HepG2 (cell line): Measurements from ENCODE around the gene COL8A2. TPM values are rescaled to one million over a fixed set of nuclear protein-coding genes. Genes with fewer than 3 reads are reported as not detected.

ENCODE experiments used
- ATF5 ChIP-seq: sonication (generic); formaldehyde crosslinking; IDR thresholded peaks from 2 replicates; pipeline ENCODE4 v1.4.0; 2020; ENCODE audit warnings: mild to moderate bottlenecking, low read depth, missing genetic modification reagents
- CHD4 ChIP-seq: fragments of 200-600 bp; sonication (generic); IDR thresholded peaks from 2 replicates; pipeline ENCODE4 v1.7.0; 2017; ENCODE audit warnings: mild to moderate bottlenecking, low read length, borderline replicate concordance
- CSRNP1 ChIP-seq: sonication (generic); formaldehyde crosslinking; IDR thresholded peaks from 2 replicates; pipeline ENCODE4 v1.8.1; 2023; ENCODE audit warnings: mild to moderate bottlenecking, missing genetic modification reagents
- FOSL2 ChIP-seq: sonication (generic); formaldehyde crosslinking; IDR thresholded peaks from 2 replicates; pipeline ENCODE4 v1.4.0; 2020; ENCODE audit warnings: missing genetic modification reagents
- NR2C2 ChIP-seq: sonication (generic); formaldehyde crosslinking; IDR thresholded peaks from 2 replicates; pipeline ENCODE4 v1.4.0; 2020; ENCODE audit warnings: missing genetic modification reagents, mild to moderate bottlenecking, moderate library complexity, borderline replicate concordance
- SMAD1 ChIP-seq: sonication (generic); formaldehyde crosslinking; IDR thresholded peaks from 2 replicates; pipeline ENCODE4 v1.4.0; 2020; ENCODE audit warnings: missing genetic modification reagents, low read depth, mild to moderate bottlenecking, borderline replicate concordance
- SMYD3 ChIP-seq: sonication (generic); formaldehyde crosslinking; IDR thresholded peaks from 2 replicates; pipeline ENCODE4 v1.8.1; 2023; ENCODE audit warnings: mild to moderate bottlenecking, missing genetic modification reagents
- TOE1 ChIP-seq: sonication (generic); formaldehyde crosslinking; IDR thresholded peaks from 2 replicates; pipeline ENCODE4 v1.4.0; 2020; ENCODE audit warnings: mild to moderate bottlenecking, missing genetic modification reagents
- ZNF260 ChIP-seq: sonication (generic); formaldehyde crosslinking; IDR thresholded peaks from 2 replicates; pipeline ENCODE4 v1.4.0; 2020; ENCODE audit warnings: missing genetic modification reagents, low read depth, mild to moderate bottlenecking, borderline replicate concordance
- polyA plus RNA-seq, 8 experiments: library from polyadenylated mRNA; depleted of rRNA in 3 of 8; stranded (reverse) in 7 of 8; unstranded in 1 of 8; fragments of >200 nt; fragmentation: Illumina TruSeq in 4 of 8; extraction: Trizol in 4 of 8; gene quantifications; 2 replicates each; pipeline versions ENCODE4 v1.2.1 to v1.2.3, GENCODE V29; 2011 to 2016; ENCODE audit warnings: low read depth in 4 of 8, missing spikeins in 1 of 8, mixed read lengths in 1 of 8; ENCODE audit not compliant: insufficient read depth in 1 of 8
- total RNA-seq, 5 experiments: library from RNA; depleted of rRNA; stranded (reverse); fragments of >200 nt; fragmentation: Illumina TruSeq; extraction: Trizol; gene quantifications; 2 replicates each; pipeline ENCODE4 v1.2.3, GENCODE V29; 2016; ENCODE audit warnings: low read depth in 1 of 5
- TF ChIP-seq, protein P1 (sequence below): sonication (generic); formaldehyde crosslinking; IDR thresholded peaks from 2 replicates; pipeline ENCODE4 v1.5.1; 2020; ENCODE audit warnings: missing genetic modification reagents, mild to moderate bottlenecking, borderline replicate concordance
- TF ChIP-seq, protein P2 (sequence below): sonication (generic); formaldehyde crosslinking; IDR thresholded peaks from 2 replicates; pipeline ENCODE4 v1.4.0; 2020; ENCODE audit warnings: missing genetic modification reagents
- TF ChIP-seq, protein P3 (sequence below): sonication (generic); formaldehyde crosslinking; IDR thresholded peaks from 2 replicates; pipeline ENCODE4 v1.5.1; 2020; ENCODE audit warnings: mild to moderate bottlenecking, missing genetic modification reagents, moderate library complexity
- TF ChIP-seq, protein P4 (sequence below): sonication (generic); formaldehyde crosslinking; IDR thresholded peaks from 2 replicates; pipeline ENCODE4 v1.9.0; 2021; ENCODE audit warnings: missing genetic modification reagents, borderline replicate concordance

The COL8A2 gene
- total and polyA plus RNA-seq, 2 of the 13 experiments (the other 11 are each of a cell fraction or from before 2014, with no cell fraction given): 0.13 to 0.24 TPM

DNA sequence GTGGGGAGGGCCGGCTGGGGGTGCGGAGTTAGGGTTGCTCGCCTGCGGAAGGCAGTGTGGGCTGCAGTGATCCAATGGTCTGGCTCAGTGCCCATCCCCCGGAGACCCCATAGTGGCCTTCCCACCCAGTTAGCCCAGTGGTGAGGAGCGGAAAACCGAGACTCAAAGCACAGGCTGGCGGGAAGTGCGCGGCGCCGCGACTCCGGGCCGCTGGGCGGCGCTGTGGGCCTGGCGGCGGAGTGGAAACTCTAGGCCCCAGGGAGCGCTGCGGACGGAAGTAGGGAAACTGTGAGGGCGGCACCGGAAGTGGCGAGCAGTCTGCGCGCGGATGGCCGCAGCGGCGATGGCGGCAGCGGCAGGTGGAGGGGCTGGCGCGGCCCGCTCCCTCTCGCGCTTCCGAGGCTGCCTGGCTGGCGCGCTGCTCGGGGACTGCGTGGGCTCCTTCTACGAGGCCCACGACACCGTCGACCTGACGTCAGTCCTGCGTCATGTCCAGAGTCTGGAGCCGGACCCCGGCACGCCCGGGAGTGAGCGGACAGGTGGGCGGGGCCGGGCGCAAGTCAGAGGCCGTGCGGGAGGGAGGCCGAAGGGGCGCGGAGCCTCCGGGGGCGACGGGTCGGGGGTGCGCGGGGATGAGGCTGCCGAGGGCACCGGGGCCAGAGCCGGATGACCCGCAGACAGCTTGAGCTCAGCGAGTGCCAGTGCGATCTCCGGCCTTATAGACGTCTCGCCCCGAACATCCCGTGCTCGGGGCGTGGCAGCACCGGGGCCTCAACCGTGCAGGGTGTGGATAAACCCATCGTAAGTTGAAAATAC, 36.2 kb downstream of the COL8A2 start, which contains the start of gene ADPRS (continued):
- no peak for TF ChIP-seq ZNF260
- TF ChIP-seq, protein P1, sequence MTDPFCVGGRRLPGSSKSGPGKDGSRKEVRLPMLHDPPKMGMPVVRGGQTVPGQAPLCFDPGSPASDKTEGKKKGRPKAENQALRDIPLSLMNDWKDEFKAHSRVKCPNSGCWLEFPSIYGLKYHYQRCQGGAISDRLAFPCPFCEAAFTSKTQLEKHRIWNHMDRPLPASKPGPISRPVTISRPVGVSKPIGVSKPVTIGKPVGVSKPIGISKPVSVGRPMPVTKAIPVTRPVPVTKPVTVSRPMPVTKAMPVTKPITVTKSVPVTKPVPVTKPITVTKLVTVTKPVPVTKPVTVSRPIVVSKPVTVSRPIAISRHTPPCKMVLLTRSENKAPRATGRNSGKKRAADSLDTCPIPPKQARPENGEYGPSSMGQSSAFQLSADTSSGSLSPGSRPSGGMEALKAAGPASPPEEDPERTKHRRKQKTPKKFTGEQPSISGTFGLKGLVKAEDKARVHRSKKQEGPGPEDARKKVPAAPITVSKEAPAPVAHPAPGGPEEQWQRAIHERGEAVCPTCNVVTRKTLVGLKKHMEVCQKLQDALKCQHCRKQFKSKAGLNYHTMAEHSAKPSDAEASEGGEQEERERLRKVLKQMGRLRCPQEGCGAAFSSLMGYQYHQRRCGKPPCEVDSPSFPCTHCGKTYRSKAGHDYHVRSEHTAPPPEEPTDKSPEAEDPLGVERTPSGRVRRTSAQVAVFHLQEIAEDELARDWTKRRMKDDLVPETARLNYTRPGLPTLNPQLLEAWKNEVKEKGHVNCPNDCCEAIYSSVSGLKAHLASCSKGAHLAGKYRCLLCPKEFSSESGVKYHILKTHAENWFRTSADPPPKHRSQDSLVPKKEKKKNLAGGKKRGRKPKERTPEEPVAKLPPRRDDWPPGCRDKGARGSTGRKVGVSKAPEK (CRISPR knock-in tag): no peak
- TF ChIP-seq, protein P2, sequence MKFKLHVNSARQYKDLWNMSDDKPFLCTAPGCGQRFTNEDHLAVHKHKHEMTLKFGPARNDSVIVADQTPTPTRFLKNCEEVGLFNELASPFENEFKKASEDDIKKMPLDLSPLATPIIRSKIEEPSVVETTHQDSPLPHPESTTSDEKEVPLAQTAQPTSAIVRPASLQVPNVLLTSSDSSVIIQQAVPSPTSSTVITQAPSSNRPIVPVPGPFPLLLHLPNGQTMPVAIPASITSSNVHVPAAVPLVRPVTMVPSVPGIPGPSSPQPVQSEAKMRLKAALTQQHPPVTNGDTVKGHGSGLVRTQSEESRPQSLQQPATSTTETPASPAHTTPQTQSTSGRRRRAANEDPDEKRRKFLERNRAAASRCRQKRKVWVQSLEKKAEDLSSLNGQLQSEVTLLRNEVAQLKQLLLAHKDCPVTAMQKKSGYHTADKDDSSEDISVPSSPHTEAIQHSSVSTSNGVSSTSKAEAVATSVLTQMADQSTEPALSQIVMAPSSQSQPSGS (CRISPR knock-in tag): peak; percentile 82
- no peak for TF ChIP-seq ATF5 (CRISPR knock-in tag)
- peak; percentile 93; the same call in 1 of the 2 replicates for TF ChIP-seq SMAD1 (CRISPR knock-in tag)
- TF ChIP-seq FOSL2: 0 out of 2 replicates have a peak, but pooled peaks have one; percentile 37
- TF ChIP-seq, protein P3, sequence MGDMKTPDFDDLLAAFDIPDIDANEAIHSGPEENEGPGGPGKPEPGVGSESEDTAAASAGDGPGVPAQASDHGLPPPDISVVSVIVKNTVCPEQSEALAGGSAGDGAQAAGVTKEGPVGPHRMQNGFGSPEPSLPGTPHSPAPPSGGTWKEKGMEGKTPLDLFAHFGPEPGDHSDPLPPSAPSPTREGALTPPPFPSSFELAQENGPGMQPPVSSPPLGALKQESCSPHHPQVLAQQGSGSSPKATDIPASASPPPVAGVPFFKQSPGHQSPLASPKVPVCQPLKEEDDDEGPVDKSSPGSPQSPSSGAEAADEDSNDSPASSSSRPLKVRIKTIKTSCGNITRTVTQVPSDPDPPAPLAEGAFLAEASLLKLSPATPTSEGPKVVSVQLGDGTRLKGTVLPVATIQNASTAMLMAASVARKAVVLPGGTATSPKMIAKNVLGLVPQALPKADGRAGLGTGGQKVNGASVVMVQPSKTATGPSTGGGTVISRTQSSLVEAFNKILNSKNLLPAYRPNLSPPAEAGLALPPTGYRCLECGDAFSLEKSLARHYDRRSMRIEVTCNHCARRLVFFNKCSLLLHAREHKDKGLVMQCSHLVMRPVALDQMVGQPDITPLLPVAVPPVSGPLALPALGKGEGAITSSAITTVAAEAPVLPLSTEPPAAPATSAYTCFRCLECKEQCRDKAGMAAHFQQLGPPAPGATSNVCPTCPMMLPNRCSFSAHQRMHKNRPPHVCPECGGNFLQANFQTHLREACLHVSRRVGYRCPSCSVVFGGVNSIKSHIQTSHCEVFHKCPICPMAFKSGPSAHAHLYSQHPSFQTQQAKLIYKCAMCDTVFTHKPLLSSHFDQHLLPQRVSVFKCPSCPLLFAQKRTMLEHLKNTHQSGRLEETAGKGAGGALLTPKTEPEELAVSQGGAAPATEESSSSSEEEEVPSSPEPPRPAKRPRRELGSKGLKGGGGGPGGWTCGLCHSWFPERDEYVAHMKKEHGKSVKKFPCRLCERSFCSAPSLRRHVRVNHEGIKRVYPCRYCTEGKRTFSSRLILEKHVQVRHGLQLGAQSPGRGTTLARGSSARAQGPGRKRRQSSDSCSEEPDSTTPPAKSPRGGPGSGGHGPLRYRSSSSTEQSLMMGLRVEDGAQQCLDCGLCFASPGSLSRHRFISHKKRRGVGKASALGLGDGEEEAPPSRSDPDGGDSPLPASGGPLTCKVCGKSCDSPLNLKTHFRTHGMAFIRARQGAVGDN (CRISPR knock-in tag): peak; percentile 91
- TF ChIP-seq TOE1 (CRISPR knock-in tag): peak; percentile 80
- TF ChIP-seq NR2C2 (CRISPR knock-in tag): peak; percentile 79
- no peak for TF ChIP-seq CHD4
- TF ChIP-seq SMYD3 (CRISPR knock-in tag): no peak
- TF ChIP-seq CSRNP1: peak; percentile 85; the same call in 1 of the 2 replicates
- TF ChIP-seq, protein P4, sequence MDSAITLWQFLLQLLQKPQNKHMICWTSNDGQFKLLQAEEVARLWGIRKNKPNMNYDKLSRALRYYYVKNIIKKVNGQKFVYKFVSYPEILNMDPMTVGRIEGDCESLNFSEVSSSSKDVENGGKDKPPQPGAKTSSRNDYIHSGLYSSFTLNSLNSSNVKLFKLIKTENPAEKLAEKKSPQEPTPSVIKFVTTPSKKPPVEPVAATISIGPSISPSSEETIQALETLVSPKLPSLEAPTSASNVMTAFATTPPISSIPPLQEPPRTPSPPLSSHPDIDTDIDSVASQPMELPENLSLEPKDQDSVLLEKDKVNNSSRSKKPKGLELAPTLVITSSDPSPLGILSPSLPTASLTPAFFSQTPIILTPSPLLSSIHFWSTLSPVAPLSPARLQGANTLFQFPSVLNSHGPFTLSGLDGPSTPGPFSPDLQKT: no peak
